Astrocyte of the spinal cord (primary cell): ENCODE data around the gene TMEM63B.
"Not testable (repeated sequence)": the region's sequence is repeated elsewhere in the genome, so short reads cannot be mapped to it uniquely, and the experiment has no call there.

Experiments
- DNase-seq: peaks from one replicate; pipeline ENCODE4 v3.0.0; 2011; ENCODE audit warnings: low read depth, low spot score
- H3K4me3 ChIP-seq: 2 replicates; pipeline ENCODE4 v1.5.1; 2011; ENCODE audit warnings: low read depth, mild to moderate bottlenecking, low read length, moderate library complexity
- CTCF ChIP-seq: IDR thresholded peaks from 2 replicates; pipeline ENCODE4 v1.5.1; 2012; ENCODE audit warnings: low read depth, mild to moderate bottlenecking, low read length, inconsistent platforms
- in situ Hi-C: cut with HindIII; loops from 2 replicates; pipeline ENCODE4 v1.10.0; 2017; ENCODE audit warnings: low sequenced_read_pairs

The TMEM63B gene

GRCh38 chr6:44180406-44180805 is 53.1 kb downstream of the TMEM63B start:
- DNase-seq = no peak
- in situ Hi-C loops = no loop called here
- no peak overlapping the region for H3K4me3 ChIP-seq
- no peak for TF ChIP-seq CTCF

GRCh38 chr6:44180886-44181285 is 53.5 kb downstream of the TMEM63B start:
- DNase-seq = no peak
- in situ Hi-C loops = no loop called here
- TF ChIP-seq CTCF = no peak
- no peak overlapping the region for H3K4me3 ChIP-seq

- DNase-seq, in situ Hi-C loops, H3K4me3 ChIP-seq: not testable (repeated sequence)
Observed at GRCh38 chr6:44181784-44182183, 54.4 kb downstream of the TMEM63B start.

GRCh38 chr6:44182911-44183390 is 55.6 kb downstream of the TMEM63B start:
- TF ChIP-seq CTCF = no peak

GRCh38 chr6:44183783-44184182 is 56.4 kb downstream of the TMEM63B start:
- TF ChIP-seq CTCF = no peak
- no peak overlapping the region for H3K4me3 ChIP-seq
- DNase-seq = no peak
- in situ Hi-C loops = no loop called here

More at GRCh38 chr6:44182911-44183390, 55.6 kb downstream of the TMEM63B start:
- in situ Hi-C loops = no loop called here
- no peak overlapping the region for H3K4me3 ChIP-seq
- no peak for DNase-seq

- H3K4me3 ChIP-seq, DNase-seq, in situ Hi-C loops: not testable (repeated sequence)
Observed at GRCh38 chr6:44185356-44185755, 58.0 kb downstream of the TMEM63B start.

GRCh38 chr6:44185953-44186634 is 58.7 kb downstream of the TMEM63B start:
- H3K4me3 ChIP-seq = no peak overlapping the region
- no peak for DNase-seq
- no peak for TF ChIP-seq CTCF
- in situ Hi-C loops = no loop called here

GRCh38 chr6:44186635-44187025 is 59.3 kb downstream of the TMEM63B start:
- TF ChIP-seq CTCF = no peak
- H3K4me3 ChIP-seq = no peak overlapping the region
- in situ Hi-C loops = no loop called here
- no peak for DNase-seq
